ENCODE measurements around the gene WNT8B.
A peak's percentile ranks its signal among the peaks of the same experiment; 100 is the strongest.

The WNT8B gene

GRCh38 chr10:100436255-100436654 is 26.6 kb upstream of the WNT8B start:
- no peak for DNase-seq (ENCODE audit: low read depth)
- H3K4me3 ChIP-seq (ENCODE audit: low read depth, low read length) = no peak overlapping the region
- TF ChIP-seq, protein P1, sequence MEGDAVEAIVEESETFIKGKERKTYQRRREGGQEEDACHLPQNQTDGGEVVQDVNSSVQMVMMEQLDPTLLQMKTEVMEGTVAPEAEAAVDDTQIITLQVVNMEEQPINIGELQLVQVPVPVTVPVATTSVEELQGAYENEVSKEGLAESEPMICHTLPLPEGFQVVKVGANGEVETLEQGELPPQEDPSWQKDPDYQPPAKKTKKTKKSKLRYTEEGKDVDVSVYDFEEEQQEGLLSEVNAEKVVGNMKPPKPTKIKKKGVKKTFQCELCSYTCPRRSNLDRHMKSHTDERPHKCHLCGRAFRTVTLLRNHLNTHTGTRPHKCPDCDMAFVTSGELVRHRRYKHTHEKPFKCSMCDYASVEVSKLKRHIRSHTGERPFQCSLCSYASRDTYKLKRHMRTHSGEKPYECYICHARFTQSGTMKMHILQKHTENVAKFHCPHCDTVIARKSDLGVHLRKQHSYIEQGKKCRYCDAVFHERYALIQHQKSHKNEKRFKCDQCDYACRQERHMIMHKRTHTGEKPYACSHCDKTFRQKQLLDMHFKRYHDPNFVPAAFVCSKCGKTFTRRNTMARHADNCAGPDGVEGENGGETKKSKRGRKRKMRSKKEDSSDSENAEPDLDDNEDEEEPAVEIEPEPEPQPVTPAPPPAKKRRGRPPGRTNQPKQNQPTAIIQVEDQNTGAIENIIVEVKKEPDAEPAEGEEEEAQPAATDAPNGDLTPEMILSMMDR (IDR thresholded peaks at IDR 0.05; ENCODE audit: low read depth, low read length) = no peak
- no peak for TF ChIP-seq MAX (IDR thresholded peaks at IDR 0.05; ENCODE audit: low read depth, low read length)
- no peak for TF ChIP-seq MYC (IDR thresholded peaks at IDR 0.05; ENCODE audit: low read depth, low read length)
- TF ChIP-seq POLR2A (IDR thresholded peaks at IDR 0.05; ENCODE audit: extremely low read depth, insufficient read length) = no peak

- H3K4me3 ChIP-seq (ENCODE audit: low read depth, low read length) = no peak overlapping the region
- TF ChIP-seq MAX (IDR thresholded peaks at IDR 0.05; ENCODE audit: low read depth, low read length) = no peak
- TF ChIP-seq MYC (IDR thresholded peaks at IDR 0.05; ENCODE audit: low read depth, low read length) = no peak
- no peak for DNase-seq (ENCODE audit: low read depth)
Measured at GRCh38 chr10:100438674-100439315, 24.0 kb upstream of the WNT8B start.

DNA sequence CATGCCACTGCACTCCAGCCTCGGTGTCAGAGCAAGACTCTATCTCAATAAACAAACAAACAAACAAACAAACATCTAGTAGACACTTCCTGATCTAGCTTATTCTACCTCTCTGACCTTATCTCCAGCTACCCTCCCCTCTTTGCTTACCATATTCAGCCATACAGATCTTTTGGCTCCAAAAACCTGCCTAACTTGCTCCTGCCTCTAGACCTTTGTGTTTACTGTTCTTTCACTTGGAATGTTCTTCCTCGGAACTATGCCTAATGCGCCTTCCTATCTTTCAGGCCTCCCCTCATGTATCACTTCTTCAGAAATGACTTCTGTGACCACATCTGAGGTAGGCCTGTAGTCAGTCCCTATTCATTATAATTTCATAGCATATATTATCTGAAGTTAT is 20.3 kb upstream of the WNT8B start:
- TF ChIP-seq, protein P1 (IDR thresholded peaks at IDR 0.05; ENCODE audit: low read depth, low read length) = no peak
- TF ChIP-seq POLR2A (IDR thresholded peaks at IDR 0.05; ENCODE audit: extremely low read depth, insufficient read length) (no peak), MYC (IDR thresholded peaks at IDR 0.05; ENCODE audit: low read depth, low read length) (no peak), MAX (IDR thresholded peaks at IDR 0.05; ENCODE audit: low read depth, low read length) (no peak)
- no peak for DNase-seq (ENCODE audit: low read depth)
- H3K4me3 ChIP-seq (ENCODE audit: low read depth, low read length) = no peak overlapping the region

DNA sequence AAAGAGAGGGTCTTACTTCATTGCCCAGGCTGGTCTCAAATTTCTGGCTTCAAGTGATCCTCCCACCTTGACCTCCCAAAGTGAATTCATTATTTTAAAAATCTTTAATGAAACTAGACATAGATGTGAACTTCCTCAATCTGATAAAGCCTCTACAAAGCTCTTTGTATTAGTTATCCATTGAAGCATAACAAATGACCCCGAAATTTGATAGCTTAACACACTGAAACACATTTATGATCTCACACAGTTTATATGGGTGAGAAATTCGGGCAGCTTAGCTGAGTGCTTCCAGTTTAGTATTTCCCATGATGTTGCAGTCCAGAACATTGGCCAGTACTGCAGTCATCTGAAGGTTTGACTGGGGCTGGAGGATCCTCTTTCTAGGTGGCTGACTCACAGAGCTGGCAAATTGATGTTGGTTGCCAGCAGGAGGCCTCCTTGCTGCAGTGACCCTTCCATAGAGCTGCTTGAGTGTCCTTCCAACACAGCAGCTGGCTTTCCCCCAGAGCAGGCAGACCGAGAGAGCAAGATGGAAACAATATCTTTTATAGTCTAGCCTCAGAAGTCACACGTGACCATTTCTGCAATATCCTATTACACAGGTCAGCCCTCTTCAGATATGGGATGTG is 16.6 kb upstream of the WNT8B start:
- H3K4me3 ChIP-seq (ENCODE audit: low read depth, low read length) = no peak overlapping the region
- peak; percentile 32 for DNase-seq (ENCODE audit: low read depth)
- TF ChIP-seq MAX (IDR thresholded peaks at IDR 0.05; ENCODE audit: low read depth, low read length) = no peak
- TF ChIP-seq, protein P1 (IDR thresholded peaks at IDR 0.05; ENCODE audit: low read depth, low read length) = no peak
- no peak for TF ChIP-seq MYC (IDR thresholded peaks at IDR 0.05; ENCODE audit: low read depth, low read length)
- no peak for TF ChIP-seq POLR2A (IDR thresholded peaks at IDR 0.05; ENCODE audit: extremely low read depth, insufficient read length)

DNA sequence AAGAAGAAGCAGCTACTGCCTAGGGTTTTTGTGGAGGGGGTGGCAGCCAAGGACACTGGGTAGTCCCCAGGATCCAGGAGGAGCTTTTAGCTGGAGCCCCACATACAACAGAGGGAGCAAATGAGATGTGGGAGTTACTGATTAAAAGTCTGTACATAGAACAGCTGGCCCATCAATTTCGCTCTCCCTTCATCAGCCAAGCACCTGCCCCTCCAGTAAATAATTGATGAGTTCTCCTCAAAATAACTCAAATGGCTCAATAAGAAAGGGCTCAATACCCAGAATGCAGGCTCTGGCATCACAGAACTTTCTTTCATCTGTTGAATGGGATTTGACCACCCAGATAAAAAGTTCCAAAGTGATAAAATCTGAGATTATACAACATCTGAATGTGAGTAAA is 15.1 kb upstream of the WNT8B start:
- DNase-seq (ENCODE audit: low read depth) = no peak
- H3K4me3 ChIP-seq (ENCODE audit: low read depth, low read length) = no peak overlapping the region
- no peak for TF ChIP-seq MAX (IDR thresholded peaks at IDR 0.05; ENCODE audit: low read depth, low read length)
- TF ChIP-seq, protein P1 (IDR thresholded peaks at IDR 0.05; ENCODE audit: low read depth, low read length) = no peak
- TF ChIP-seq POLR2A (IDR thresholded peaks at IDR 0.05; ENCODE audit: extremely low read depth, insufficient read length) = no peak
- TF ChIP-seq MYC (IDR thresholded peaks at IDR 0.05; ENCODE audit: low read depth, low read length) = no peak

DNA sequence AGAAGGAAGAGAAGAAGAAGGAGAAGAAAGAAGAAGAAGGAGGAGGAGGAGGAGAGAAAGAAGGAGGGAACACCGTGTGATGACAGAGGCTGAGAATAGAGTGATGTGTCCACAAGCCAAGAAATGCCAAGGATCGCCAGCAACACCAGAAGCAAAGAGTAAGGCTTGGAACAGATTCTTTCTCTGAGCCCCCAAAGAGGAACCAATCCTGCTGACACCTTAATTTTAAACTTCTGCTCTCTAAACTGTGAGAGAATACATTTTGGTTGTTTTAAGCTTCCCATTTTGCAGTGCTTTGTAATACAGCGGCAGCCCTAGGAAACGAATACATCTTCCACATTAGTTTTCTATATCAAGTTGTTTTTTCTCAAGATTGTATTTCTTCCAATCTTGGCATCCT is 13.9 kb upstream of the WNT8B start:
- TF ChIP-seq POLR2A (IDR thresholded peaks at IDR 0.05; ENCODE audit: extremely low read depth, insufficient read length) = no peak
- TF ChIP-seq, protein P1 (IDR thresholded peaks at IDR 0.05; ENCODE audit: low read depth, low read length) = no peak
- TF ChIP-seq MYC (IDR thresholded peaks at IDR 0.05; ENCODE audit: low read depth, low read length) = no peak
- no peak for TF ChIP-seq MAX (IDR thresholded peaks at IDR 0.05; ENCODE audit: low read depth, low read length)
- no peak overlapping the region for H3K4me3 ChIP-seq (ENCODE audit: low read depth, low read length)
- no peak for DNase-seq (ENCODE audit: low read depth)
